HAP-1 (cell line): ENCODE results near the gene NGEF.
"Not testable (repeated sequence)": the region's sequence is repeated elsewhere in the genome, so short reads cannot be mapped to it uniquely, and the experiment has no call there.

Source experiments
- DNase-seq, 2 experiments: peaks; one replicate each; pipeline ENCODE4 v3.0.0-alpha.2; 2016 to 2020; ENCODE audit warnings: low spot score in 2 of 2
- H3K27me3 ChIP-seq: fragments of 250-450 bp; sonication (Bioruptor Pico); 2 replicates; pipeline ENCODE4 v1.5.1; 2020; ENCODE audit warnings: low read depth, mild to moderate bottlenecking, moderate library complexity
- H3K36me3 ChIP-seq: fragments of 250-450 bp; sonication (Bioruptor Pico); replicated peaks from 2 replicates; pipeline ENCODE4 v1.5.1; 2020; ENCODE audit warnings: mild to moderate bottlenecking
- H3K4me1 ChIP-seq: fragments of 250-450 bp; sonication (Bioruptor Pico); 2 replicates; pipeline ENCODE4 v1.5.1; 2020; ENCODE audit warnings: mild to moderate bottlenecking
- H3K4me3 ChIP-seq: fragments of 250-450 bp; sonication (Bioruptor Pico); 2 replicates; pipeline ENCODE4 v1.5.1; 2020; ENCODE audit warnings: mild to moderate bottlenecking, moderate library complexity
- H3K9me3 ChIP-seq: fragments of 250-450 bp; sonication (Bioruptor Pico); 2 replicates; pipeline ENCODE4 v1.5.1; 2020; ENCODE audit warnings: mild to moderate bottlenecking, moderate library complexity
- in situ Hi-C: fragments of 300-500 bp; cut with MboI; formaldehyde crosslinking; loops from 3 replicates; pipeline ENCODE4 v1.14.3; 2020; ENCODE audit warnings: low sequenced_read_pairs, inconsistent platforms, mixed read lengths

The NGEF gene

DNA sequence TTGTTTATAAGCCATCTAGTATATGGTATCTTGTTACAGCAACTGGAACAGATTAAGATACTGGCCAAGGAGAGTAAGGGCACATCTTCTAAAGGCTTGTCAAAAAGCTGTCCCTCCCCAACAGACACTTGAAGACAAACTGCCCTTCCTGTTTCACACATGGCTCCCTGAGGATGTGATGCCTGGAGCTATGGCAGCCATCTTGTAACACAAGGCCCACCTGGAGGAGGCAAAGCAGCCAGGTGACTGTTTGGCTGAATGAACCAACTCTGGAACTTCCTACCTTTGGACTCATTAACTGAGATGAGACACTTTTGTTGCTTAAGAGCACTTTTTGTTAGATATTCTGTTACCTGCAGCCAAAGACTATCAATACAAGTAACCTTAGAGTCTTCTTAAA is 88.6 kb downstream of the NGEF start:
- Histone ChIP-seq H3K4me1 (no peaks in the 10 kb centered on the region), H3K36me3 (no peaks in the 10 kb centered on the region), H3K27me3 (no peaks in the 10 kb centered on the region; the same call in 1 of the 2 replicates), H3K4me3 (no peak overlapping the region), H3K9me3 (no peaks in the 10 kb centered on the region)
- in situ Hi-C loops = no loop called here
- DNase-seq = no peak

DNA sequence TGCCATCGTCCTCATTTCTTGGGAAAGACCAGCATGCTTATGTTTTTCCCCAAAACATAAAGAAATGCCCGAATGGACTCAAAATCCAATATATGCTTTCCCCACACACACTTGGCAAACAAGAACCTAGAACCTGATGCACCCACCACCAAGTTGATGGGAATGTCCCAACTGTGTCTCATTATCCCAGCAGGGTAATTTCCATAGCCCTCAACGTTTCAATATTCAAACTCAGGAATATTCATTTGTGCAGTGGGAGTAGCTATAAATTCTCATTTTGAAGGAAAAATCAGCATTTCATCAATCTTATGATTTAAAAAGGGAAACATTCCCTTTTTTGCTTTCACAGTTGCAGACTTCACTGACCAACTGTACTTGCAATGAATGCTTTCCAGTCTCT is 92.3 kb downstream of the NGEF start:
- H3K27me3 ChIP-seq = no peaks in the 10 kb centered on the region
- no peak for DNase-seq
- H3K4me1 ChIP-seq = no peaks in the 10 kb centered on the region
- no peaks in the 10 kb centered on the region for H3K9me3 ChIP-seq
- H3K36me3 ChIP-seq = no peaks in the 10 kb centered on the region
- in situ Hi-C loops = no loop called here
- no peak overlapping the region for H3K4me3 ChIP-seq

DNA sequence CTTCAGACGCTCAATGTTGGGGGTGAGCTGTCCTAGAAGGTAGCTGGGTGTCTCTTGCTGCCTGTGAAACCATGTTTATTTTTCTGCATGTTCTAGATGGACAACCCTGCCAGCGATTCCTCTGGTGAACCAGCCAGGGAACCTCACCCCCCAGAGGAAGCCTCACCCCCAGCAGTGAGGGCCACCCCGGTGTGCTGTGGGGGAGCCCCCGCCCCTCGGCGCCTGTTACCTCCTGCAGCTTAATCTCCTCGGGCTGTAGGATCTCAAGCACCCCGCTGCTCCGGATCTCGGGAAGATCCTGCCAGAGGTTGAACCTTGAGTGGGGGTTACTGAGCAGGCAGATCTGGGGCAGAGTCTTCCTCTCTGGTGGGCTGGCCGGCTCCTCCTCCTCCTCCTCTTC is 93.0 kb downstream of the NGEF start:
- no peak for DNase-seq
- H3K36me3 ChIP-seq = no peaks in the 10 kb centered on the region
- H3K4me3 ChIP-seq = no peak overlapping the region
- H3K27me3 ChIP-seq = no peaks in the 10 kb centered on the region
- no peaks in the 10 kb centered on the region for H3K9me3 ChIP-seq
- H3K4me1 ChIP-seq = no peaks in the 10 kb centered on the region
- in situ Hi-C loops = no loop called here

DNA sequence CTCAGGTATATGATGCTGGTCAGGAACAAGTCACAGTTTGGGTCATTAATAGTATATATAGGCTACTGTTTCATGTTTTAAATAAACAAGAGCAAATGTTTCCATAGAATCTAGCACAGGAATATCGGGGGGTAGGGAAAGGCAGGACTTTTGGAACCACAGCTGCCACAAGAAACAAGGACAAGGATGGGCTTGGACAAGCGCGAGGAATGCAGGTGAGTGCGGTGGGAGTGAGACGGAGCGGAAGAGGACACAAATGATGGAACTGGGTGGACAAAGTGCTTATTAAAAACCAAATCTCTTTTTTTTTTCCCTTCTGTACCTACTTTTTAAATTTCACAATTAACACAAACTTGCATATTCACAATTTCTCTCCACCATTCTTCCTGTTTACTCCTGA is 93.9 kb downstream of the NGEF start:
- in situ Hi-C loops = no loop called here
- H3K4me1 ChIP-seq = no peaks in the 10 kb centered on the region
- H3K9me3 ChIP-seq = no peaks in the 10 kb centered on the region
- H3K36me3 ChIP-seq = no peaks in the 10 kb centered on the region
- H3K4me3 ChIP-seq = no peak overlapping the region
- H3K27me3 ChIP-seq = no peaks in the 10 kb centered on the region
- DNase-seq = no peak

DNA sequence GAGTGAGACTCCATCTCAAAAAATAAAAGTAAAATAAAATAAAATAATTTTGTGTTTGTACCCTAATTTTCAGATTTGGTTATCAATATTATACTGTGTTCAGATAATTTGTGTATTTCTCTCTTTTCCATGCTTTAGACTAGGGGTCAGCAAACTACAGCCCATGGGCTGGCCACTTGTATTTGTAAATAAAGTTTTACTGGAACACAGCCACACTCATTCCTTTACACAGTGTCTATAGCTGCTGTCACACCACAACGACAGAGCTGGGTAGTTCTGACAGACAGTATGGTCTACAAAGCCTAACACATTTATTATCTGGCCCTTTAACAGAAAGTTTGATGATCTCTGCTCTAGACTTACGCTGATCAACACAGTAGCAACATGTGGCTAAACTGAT is 99.2 kb downstream of the NGEF start:
- Histone ChIP-seq H3K4me1 (no peaks in the 10 kb centered on the region), H3K9me3 (no peaks in the 10 kb centered on the region; the same call in 1 of the 2 replicates), H3K36me3 (no peaks in the 10 kb centered on the region), H3K4me3 (no peak overlapping the region), H3K27me3 (no peaks in the 10 kb centered on the region)
- in situ Hi-C loops = no loop called here
- no peak for DNase-seq

DNA sequence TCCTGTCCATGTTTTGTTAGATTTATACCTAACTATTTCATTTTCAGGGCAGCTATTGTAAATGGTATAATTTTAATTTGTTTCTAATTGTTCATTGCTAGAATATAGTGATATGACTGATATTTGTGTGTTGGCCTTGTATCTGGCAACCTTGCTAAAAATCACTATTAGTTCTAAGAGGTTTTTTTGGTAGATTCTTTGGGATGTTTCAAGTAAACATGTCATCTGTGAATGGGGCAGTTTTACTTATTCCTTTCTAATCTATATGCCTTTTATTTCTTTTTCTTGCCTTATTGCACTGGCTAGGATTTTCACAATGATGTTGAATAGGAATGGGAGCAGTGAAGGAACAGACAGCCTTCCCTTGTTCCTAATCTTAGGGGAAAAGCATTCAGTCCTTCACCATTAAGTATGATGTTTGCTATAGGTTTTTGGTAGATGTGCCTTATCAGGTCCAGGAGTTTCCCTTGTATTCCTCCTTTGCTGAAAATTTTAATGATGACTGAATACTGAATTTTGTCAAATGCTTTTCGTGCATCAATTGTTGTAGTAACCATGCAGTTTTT is 101.3 kb downstream of the NGEF start:
- no peak overlapping the region for H3K4me3 ChIP-seq
- no peaks in the 10 kb centered on the region for H3K36me3 ChIP-seq
- no peak for DNase-seq
- no peaks in the 10 kb centered on the region for H3K27me3 ChIP-seq
- in situ Hi-C loops = no loop called here
- H3K4me1 ChIP-seq = peaks cover 5% of the 10 kb centered on the region
- H3K9me3 ChIP-seq = no peaks in the 10 kb centered on the region; the same call in 1 of the 2 replicates

DNA sequence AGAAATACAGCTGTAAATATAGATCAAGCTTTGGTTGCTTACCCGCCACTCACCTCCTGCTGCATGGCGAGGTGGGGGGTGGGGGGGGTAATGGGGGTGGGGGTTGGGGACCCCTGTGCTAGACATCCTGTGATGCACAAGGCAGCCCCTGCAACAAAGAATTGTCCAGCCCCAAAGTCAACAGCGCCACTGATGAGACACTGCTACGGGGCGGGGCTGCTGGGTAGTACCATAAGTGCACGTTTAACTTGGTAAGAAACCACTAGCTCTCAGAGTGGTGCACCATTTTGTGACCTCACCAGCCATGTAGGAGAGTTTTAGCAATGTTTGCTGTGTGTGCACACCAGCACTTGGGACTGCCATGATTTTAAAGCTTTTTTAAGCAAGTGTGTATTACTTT is 102.7 kb downstream of the NGEF start:
- Histone ChIP-seq H3K4me1 (peaks cover 5% of the 10 kb centered on the region), H3K27me3 (no peaks in the 10 kb centered on the region), H3K36me3 (no peaks in the 10 kb centered on the region), H3K4me3 (no peak overlapping the region), H3K9me3 (no peaks in the 10 kb centered on the region; the same call in 1 of the 2 replicates)
- no peak for DNase-seq
- in situ Hi-C loops = no loop called here

DNA sequence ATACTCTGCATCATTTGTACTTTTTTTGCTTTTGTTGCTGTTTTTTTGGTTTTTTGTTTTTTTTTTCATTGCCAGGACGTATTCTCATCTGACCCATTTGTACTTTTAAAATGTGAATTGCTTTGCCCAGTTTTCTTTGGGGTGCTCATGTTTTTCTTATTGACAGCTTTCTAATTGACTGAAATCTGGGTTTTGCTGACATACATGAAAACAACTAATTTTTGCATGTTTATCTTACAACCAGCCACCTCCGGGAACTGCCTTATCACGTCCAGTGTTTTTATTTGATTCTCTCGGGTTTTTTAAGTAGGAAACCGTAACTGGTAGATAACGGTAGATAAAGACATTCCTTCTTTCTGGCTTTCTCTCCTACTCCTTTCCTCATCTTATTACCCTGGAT is 104.4 kb downstream of the NGEF start:
- no peak overlapping the region for H3K4me3 ChIP-seq
- H3K4me1 ChIP-seq = peaks cover 5% of the 10 kb centered on the region
- in situ Hi-C loops = no loop called here
- DNase-seq = no peak
- no peaks in the 10 kb centered on the region for H3K27me3 ChIP-seq
- no peaks in the 10 kb centered on the region; the same call in 1 of the 2 replicates for H3K9me3 ChIP-seq
- no peaks in the 10 kb centered on the region for H3K36me3 ChIP-seq

DNA sequence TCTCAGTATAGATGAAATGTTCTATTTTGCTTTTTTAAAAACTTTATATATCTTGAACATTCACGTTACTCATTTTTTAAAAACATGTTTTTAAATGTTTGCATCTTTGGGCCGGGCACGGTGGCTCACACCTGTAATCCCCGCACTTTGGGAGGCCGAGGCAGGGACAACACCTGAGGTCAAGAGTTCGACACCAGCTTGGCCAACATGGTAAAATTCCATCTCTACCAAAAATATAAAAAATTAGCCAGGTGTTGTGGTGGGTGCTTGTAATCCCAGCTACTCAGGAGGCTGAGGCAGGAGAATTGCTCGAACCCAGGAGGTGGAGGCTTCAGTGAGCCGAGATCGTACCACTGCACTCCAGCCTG is 105.4 kb downstream of the NGEF start:
- H3K36me3 ChIP-seq, DNase-seq, H3K4me3 ChIP-seq, H3K4me1 ChIP-seq, H3K9me3 ChIP-seq, H3K27me3 ChIP-seq, in situ Hi-C loops: not testable (repeated sequence)

DNA sequence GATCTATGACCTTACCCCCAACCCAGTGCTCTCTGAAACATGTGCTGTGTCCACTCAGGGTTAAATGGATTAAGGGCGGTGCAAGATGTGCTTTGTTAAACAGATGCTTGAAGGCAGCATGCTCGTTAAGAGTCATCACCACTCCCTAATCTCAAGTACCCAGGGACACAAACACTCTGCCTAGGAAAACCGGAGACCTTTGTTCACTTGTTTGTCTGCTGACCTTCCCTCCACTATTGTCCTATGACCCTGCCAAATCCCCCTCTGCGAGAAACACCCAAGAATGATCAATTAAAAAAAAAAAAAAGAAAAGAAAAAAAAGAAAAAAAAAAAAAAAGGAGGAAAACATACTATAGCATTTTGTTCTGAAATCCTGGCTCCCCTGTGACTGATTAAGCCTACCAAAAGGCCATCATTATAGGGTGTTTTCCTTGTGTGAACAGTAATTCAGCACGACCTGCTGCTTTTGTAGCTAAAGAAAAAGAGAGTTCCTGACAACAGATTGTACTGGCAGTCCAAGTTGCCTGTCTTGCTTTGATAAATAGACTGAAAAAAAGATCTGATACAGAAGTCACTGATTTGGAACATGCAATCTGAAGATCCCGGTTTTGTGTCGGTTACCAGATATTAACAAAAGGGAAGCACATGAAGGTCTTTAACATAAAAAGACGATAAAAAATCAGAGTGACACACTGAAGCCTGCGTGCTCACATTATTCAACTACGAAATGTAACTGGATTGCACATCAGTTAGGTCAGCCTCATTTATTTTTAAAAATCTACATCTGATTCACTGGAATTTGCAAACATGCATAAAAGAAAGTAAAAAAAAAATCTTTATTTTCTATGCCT is 106.0 kb downstream of the NGEF start:
- H3K4me1 ChIP-seq, H3K9me3 ChIP-seq, H3K36me3 ChIP-seq, H3K27me3 ChIP-seq, H3K4me3 ChIP-seq, in situ Hi-C loops: not testable (repeated sequence)
- DNase-seq = peak in 1 of 2 experiments; percentile 62

DNA sequence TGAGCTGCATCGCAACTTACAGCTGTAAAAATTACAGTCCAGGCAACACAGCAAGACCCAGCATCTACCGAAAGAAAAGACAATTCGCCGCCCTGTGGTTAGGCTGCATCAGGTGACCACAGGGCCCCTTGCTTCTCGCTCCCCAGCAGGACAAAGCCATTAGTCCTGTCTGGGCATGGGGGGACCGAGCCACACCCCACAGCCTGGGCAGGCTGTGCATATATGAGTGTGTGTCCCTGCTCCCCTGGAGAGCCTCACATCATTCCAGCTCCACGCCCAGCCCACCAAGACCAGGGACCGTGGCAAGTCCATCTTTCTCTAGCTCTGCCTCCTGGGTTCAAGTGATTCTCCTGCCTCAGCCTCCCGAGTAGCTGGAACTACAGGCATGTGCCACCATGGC is 109.1 kb downstream of the NGEF start:
- Histone ChIP-seq H3K9me3 (no peaks in the 10 kb centered on the region), H3K36me3 (no peaks in the 10 kb centered on the region), H3K4me3 (no peak overlapping the region), H3K4me1 (peaks cover 5% of the 10 kb centered on the region), H3K27me3 (no peaks in the 10 kb centered on the region)
- no peak for DNase-seq
- in situ Hi-C loops = no loop called here

DNA sequence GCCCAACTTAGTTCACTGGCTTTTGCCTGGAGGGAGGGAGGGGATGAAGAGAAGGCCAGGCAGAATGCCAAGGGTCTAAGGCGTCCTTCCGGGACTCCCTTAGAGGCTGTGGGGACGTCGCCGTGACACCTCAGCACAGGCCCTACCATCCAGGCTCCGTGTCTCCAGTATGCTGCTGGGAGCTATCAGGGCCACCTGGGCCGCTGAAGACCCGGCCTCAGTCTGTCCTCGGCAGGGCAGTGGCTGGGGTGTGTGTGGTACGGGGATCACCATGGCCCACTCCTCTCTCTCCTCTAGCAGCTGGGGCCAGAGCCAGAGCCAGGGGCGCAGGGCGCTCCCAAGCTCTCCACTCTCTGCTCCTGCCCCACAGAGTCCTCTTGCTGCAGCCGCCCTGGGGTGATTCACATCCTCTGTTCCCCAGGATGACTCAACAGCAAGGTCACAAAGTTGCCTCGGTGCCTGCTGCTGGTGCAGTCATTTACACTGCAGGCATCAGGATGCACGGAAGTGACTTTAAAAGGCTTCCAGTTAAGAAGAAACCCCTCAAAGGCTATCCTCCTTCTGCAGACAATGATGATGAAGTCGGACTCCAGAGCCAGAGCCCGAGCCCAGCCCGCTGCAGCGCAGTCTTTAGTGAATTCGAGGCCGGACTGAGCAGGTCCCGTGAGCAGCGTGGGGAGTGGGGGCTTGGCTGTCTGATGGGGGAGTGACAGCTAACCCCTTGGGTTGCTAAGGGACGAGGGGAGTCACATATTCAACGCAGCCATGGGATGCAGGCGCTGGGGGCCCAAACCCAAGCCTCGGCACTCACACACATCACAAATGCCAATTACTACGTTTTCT is 111.1 kb downstream of the NGEF start:
- DNase-seq = no peak
- no peaks in the 10 kb centered on the region for H3K36me3 ChIP-seq
- in situ Hi-C loops = no loop called here
- no peaks in the 10 kb centered on the region for H3K4me1 ChIP-seq
- no peaks in the 10 kb centered on the region for H3K27me3 ChIP-seq
- H3K4me3 ChIP-seq = no peak overlapping the region
- no peaks in the 10 kb centered on the region for H3K9me3 ChIP-seq

DNA sequence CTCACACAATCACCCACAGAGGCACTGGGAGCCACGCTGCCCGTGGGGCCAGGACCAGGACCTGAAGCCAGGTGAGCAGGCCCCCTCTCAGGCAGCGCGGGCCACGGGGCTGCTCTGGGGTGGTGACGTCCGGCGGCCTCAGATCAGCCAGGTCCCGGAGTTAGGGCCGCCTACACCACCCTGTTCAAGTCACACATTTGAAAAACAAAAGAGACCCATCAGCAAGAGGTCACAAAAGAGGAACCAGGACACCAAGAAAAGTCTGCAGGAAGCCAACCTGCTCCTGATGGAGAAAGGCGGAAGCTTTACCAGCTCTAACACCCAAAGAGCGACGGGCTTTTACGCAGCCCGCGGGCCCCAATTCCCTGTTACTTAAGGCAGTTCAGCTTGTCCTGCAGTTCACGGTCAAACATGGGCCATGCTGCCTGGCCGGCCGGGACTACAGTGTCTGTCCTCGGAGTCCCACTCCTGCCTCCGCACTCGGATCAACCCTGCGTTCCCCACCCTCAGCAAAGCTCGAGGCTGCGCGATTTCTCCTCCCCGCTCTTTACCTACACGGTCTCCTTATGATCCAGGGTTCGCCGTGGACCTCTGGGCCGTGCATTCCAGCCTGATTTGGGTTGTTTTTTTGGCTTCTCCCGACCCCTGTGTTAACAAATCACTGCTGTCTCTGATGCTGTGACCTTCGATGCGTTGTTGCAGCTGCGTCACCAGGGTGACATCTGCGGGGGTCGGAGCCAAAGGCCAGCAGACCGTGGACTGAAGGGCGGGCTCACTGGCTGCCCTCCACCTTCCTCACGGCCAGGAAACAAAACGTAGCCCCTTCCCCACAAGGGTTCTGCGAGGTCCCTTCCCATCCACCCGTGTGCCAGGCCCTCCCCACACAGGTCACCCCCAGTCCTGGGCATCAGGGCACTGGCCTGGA is 112.0 kb downstream of the NGEF start:
- no peaks in the 10 kb centered on the region for H3K36me3 ChIP-seq
- no peaks in the 10 kb centered on the region for H3K4me1 ChIP-seq
- in situ Hi-C loops = no loop called here
- H3K9me3 ChIP-seq = no peaks in the 10 kb centered on the region
- H3K27me3 ChIP-seq = no peaks in the 10 kb centered on the region
- H3K4me3 ChIP-seq = no peak overlapping the region
- DNase-seq = no peak
